Activated CD4-positive, alpha-beta T cell treated with anti-CD3 and anti-CD28 coated beads, Interleukin-2, amount 50 U/mL, for 48 hours (primary cell): ENCODE results near the gene GPSM1.

Source experiments
- DNase-seq, 2 experiments: peaks; one replicate each; pipeline ENCODE4 v3.0.0-alpha.2; 2020

GPSM1 gene

DNA sequence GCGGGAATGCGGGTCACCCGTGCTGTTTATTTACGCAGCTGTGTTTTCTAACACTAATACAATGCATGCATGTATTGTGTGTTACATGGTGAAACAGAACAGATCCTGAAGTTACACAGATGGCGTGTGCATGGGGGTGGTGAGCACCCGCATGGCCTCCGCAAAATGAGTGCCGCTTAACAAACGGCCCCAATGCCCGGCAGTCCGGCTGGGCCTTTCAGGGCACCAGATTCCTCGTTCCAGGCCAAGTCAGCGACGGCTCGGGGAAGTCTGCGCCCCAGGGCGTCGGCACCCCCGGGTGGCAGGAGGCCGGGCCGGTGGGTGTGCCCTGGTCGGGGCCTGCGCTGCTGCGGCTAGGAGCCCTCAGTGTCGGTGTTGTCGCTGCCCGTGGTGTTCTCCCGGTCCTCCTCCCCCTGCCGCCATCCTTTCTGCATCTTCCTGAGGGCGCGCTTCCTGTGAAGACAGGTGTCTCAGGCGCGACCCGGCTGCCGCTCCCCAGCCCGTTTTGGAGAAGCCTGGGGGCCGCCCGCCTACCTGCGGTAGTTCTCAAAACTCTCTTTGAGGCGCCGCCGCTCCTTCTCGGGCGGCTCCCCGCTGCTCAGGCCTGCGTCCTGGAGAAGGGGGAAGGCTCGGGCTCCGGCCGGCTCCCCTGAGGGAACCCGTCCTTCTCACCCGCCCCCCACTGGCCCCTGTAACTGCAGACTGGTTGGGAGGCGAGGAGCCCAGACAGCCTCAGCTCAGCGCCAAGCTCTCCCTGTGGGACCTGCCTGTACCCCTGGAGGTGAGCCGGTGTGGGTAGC is 36.8 kb downstream of the GPSM1 start:
- no peak for DNase-seq

DNA sequence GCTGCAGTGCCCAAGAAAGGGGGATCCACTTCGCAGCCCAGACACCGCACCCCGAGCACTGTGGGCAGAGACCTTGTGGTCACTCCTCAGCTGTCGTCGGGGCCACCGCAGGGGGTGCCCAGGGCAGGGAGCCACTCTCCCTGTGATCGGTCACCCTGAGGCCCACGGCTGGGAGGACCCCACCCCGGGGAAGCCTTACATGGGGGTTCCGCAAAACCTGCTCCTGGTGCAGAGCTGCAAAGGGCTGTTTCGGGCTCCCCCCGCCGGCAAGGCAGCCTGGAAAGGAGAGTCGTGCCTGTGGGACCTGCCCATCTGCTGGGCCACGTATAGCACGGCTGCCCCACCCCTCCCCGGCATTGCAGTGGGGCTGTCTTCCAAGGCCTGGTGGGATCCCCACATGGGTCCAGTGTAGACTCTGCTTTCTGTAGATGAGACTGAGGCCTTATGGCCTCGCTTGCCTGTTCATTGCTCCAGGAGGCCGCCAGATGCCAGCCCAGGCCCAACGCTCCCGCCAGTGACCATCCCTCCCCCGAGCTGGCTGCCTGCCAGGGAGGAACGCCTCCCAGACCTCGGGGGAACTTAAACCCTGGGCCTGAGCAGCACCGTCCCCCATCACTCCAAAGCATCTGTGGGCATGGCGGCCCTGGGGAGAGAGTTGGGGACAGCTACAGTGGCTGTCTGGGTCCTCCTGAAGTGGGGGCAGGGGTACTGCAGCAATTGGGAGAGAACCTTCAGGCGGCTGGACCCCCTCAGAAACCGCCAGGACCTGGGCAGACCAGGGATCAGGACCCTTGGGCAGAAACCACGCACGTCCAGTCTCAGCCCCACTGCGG is 37.8 kb downstream of the GPSM1 start:
- DNase-seq, result no peak

DNA sequence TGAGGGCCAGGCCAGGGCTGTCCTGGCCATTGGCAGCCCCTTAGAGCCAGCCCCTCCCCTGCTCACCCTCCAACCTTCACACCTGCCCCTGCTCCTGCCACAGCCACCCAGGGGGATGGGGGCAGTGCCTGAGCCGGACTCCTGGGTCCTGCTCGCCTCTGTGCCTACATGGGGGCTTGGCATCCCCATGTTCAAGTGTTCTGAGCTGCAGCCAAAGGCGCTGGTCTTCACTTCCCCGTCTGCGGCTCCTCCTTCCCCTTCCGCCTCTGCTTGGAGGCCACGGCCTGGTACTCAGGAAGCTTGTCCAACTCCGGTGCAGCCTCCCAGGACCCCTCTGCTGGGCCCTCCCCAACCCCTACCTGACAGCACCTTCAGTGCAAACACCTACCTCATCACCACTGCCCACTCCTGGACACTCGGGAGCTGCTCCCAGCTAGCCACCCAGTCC is 38.5 kb downstream of the GPSM1 start:
- DNase-seq, result no peak

DNA sequence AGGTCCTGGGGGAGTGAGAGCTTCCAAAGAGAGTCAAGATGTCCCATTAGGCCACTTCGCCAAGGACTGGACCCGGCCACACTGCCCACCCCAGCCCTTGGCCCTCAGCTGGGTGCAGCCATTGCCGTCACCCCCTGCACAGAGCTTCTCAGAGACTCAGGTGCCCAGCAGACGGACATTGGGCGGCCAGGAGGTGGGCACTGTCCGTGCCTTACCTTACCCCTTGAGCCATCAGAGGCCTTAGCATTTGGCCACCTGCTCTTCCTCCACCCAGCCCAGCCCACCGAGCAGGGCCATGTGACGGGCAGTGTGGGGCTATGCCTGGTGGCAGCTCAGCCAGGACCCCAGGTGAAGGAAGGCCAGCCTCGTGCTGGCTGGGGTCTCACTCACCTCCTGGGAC is 39.5 kb downstream of the GPSM1 start:
- no peak for DNase-seq

DNA sequence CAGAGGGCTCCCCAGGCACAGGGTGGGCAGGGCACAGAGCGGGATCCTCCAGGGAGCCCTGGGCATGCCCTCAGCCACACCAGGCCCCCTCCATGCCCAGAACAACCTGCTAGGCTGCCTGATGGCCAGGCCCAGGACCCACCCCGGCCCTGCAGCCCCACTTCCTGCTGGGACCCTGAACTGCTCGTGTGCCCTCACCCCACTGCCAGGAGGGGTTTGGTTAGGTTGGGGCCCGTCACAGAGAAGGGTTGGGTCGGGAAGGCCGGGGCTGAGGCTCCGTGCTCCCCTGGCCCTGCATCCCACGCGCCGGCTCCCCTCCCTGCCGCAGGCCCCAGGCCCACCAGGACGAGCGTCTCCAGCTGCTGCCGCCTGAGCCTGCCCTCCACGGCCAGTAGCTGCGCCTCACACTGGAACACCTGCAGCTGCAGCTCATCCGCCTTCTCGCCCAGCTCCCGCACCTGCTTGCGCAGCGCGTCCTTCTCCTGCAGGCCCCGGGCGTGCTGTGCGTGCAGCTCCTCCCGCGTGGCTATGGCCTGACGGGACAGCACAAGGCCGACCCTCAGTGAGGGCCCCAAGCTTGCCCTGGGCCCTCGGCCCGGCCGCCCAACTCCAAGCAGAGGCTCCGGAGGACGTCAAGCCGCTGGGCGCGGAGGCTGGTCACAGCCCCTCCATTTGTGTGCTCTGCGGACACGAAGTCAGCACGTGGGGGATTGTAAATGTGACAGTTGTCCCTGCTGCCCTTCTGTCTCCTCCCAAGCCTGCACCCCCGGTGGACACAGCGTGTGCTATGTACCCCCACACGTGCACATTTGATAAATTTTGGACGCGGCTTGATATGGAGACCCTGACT is 40.2 kb downstream of the GPSM1 start:
- DNase-seq, result no peak

DNA sequence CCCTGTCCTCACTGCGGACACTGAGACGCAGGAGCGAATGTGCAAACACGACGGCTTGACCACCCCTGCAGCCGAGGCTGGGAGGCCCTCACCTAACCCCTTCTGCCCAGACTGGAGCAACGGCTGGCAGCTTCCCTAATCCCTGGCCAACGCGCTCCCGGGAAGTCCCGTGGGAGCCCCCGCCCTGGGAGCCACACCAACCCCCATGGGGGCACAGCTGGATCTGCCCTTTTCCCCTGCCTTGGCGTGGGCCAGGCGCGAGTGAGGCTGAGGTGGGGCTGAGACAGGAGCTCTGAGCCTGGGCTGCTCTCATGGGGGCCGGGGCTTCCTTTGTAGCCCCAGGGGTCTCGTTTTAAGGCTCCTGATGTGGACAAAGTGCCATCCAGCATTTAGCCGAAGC is 40.9 kb downstream of the GPSM1 start:
- DNase-seq, result no peak

DNA sequence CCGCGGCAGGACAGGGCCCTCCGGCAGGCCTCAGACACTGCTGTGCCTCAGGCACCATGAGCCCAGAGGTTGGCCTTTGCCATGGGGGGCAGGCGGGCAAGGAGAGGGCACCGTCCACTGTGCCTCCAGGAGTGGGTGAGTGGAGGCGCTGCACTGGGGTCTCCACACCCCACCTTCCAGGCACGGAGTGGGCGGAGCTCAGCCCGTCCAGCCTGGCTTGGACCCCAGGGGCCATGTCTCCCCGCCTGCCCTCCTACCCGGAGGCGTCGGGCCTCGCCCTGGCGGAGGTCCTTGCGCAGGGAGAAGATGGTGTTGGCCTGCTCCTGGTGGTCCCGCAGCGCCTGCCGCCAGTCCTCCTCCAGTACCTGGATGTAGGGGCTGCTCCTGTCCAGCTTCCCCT is 42.7 kb downstream of the GPSM1 start:
- no peak for DNase-seq

DNA sequence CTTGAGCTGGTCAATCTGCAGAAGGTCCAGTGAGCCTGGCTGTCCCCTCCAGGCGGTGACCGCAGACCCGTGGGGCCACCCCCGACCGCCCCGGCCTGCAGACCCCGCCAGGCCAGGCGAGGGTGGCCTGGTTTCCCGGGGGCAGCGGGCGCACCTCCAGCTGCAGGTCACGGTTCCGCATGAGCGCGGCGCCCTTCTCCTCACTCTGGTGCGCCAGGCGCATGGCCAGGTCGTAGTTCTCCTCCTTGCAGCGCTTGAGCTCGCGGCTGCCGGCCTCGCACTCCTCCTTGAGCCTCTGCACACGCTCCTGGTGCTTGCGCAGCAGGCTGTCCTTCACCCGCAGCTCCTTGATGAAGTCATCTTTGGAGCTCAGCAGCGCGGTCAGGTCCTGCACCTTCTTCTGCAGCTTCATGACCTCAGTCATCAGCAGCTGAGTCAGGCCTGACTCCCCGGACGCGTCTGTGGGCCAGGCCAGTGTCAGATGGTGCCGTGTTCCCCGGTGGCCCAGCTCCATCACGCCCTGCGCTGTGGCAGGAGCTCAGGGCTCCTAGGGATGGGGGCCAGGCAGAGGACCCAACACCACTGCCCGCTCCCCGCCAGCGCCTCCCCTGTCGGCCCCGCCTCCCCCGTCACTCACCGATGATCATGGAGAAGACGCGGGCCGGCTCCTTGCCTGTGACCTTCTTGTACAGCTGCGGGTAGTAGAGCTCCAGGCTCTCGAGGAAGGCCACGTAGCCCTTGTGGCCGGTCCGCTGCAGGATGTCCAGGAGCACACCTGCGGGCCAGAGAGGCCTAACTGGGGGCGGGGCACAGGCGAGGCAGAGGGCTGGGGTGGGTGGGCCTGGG is 43.6 kb downstream of the GPSM1 start:
- no peak for DNase-seq

DNA sequence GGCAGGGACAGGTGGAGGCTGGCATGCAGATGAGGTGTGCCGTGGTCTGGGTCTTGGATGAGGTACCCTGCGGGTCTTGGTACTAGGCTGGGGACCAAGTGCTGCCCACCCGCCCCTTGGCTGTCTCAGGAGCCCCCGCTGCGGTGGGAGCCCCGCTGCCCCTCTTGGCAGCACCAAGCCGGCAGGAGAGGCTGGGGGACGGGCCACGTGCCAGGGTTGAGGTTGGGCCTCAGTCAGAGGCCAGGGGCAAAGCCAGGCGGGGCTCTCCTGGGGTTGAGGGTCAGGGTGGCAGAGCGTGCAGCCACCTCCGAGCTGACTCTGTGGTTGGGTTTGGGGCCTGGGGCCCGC is 44.2 kb downstream of the GPSM1 start:
- no peak for DNase-seq

DNA sequence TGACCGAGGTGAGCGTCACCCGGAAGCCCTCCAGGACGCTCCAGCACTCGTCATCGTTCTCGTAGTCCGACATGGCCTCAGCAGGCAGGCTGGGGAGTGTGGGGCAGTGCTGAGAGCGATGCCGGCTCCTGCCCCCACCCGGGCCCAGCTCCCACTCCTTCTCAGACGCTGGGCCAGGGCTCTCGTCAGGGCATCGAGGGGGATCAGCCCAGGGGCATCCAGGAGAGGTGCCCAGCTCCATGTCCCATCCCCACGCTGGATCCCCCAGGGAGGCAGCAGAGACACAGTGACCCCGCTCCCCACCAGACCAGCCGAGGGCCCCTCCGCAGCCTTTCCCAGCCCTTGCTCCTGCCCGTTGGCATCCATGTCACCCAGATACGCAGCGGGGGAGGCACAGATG is 44.7 kb downstream of the GPSM1 start:
- DNase-seq, result no peak

DNA sequence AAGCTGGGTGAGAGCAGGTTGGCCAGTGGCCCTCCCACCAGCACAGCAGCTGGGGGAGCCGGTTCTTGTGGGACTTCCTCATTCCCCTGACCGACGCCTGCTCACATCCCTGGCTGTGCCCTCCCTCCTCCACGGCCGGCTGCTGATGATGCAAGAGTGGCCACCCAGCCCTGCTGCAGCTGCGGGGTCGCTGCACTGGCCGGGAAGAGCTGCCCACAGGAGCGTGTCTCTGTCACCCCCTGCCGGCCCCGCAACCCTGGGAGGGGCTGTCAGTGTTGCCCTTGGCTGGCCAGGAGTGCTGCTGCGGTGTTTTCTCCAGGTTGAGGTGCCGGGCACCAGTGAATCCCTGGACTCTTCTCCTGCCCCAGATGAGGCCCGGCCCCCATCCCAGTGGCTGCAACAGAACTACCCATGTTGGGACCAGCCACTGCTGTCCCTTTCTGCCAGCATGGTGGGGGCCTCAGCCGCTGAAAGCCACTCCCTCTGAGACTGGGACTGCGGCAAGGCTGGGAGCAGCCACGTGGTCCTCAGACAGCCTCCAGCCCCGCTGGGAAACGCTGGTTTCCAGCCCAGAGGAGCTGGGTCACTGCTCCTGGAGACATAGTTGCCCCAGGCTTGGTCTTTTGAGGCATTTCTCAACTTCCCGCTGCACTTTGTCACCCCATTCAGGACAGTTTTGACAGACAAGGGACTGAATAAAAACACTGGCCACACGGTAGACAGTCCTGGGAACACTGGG is 45.4 kb downstream of the GPSM1 start:
- no peak for DNase-seq

DNA sequence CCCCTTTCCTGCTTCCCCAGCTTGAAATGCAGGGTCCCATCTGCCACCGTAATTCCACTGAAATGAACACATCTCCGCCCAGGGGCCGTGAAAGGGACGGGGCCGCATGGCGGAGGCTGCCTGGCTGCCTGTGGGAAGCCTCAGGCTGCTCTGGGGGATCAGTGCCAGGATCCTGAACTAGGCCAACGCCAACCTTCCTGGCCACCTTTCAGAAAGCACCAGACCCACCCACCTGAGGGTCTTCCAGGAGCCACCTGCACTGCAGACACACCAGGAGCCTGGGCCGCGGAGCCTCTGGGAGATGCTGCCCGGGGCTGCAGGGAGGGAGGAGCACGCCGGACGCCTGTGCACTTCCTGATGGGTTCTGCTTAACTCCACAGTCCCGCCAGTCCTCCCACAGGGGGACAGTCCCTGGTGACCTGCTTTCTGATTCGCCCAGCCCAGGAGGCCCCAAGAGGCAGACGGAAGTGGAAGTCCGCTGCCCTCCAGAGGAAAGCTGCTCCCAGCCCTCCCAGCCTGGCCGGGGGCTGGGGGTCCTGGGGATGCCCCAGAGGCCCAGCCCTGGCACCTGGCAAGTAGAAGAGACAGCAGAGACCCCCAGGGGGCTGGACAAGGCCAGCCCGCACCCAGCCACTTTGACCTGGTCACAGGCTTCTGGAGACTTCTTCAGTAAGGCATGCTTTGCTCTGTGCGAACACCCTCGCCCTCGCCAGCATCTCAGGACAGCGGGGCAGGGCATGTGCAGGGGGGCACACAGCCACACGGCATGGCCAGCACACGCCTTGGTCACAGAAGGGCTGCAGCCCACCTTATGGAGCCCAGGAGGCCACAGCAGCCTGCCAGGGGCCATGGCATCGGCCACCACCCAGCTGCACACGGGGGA is 46.2 kb downstream of the GPSM1 start, which contains the start of gene CARD9:
TSS of gene CARD9 (minus strand) at position 370 of the 883 bp plus-strand sequence. CDS start 1,591 bp downstream, outside the sequence.
- peak in 1 of 2 experiments; percentile 14 for DNase-seq

DNA sequence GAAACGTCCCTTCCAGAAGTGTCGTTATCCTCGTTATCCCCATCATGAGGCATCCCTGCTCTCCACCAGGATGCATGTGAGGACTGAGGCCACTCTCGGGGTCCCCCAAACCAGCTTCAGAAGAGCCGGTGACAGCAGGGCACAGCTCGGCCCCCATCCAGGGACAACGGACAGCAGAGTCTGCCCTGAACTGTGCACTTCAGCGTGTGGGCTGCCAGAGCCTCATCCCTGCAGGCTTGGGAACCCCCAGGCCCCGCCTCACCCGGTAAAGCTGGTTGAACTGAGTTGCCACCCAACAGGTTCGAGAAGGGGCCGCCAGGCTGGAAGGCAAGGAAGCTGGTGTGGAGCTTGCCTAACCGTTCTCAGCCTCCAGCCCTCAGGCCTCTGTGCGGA is 46.8 kb downstream of the GPSM1 start:
- no peak for DNase-seq

DNA sequence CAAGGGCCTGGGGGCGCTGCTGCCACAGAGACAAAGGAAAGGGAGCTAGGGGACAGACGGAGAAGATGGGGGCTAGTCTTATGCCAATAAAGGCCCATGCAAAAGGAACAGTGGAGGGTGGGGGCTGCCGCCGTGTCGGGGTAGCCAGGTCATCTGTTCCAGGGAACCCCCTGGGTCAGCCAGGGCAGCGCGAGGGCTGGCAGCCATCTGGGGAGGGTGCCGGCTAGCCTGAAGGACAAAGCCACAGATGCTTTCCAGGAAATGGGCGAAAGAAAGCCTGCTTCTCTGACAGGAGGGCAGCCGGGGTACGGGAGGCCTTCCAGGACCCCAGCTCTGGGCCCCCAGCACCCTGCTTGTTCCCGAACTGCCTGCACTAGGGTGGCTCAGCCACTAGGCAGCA is 47.8 kb downstream of the GPSM1 start:
- no peak for DNase-seq

DNA sequence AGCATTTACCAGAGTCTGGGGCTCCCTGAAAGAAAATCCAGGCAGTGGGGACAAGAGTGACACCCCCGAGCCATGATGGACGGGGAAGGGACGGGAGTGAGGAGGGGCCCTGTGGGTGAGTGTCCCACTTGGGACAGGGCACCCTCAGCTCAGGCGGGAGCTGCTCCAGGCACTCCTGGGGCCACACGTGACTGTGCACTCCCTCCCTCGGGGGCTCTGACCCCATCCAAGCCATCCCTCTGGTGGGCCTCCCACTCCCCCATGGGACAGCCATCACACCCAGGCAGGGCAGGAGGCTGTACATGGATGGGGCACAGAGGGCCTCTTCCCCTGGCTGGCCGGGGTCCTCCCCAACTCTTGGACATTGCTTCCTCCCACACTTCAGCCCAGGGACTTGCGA is 49.1 kb downstream of the GPSM1 start:
- DNase-seq, result no peak

DNA sequence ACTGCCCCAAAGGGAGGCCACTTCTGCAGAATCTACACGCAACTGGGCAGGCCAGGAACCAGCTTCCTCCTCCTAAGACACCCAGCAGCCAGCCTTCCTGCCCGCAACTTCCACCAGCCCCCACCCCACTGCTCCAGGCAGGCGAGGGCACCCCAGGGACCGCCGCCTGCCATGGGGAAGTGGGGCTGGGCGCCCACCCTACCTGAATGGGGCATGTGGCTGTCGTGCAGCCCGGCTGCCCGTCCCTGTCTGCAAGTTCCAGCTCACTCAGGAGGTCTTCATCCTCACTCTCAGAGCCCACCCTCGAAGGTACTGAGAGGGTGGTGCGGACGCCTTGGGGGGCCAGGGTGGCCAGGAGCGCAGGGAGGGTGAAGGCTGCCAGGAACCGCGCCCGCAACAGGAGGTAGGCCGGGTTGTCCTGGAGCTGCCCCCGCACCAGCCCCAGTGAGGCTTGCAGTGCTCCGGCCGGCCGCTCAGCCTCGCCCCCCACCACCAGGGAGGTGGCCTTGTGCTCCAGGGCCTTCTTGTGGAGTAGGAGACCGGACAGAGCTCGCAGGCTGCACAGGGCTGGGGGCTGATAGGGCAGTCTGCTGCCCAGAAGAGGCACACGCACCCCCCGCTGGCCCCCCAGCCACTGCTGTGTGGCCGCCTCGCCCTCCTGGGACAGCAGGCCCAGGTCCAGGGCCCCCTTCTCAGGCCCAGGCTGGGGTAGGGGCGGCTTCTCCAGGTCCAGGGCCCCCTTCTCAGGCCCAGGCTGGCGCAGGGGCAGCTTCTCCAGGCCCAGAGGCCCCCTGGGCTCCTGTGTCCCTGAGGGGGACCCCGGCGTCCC is 50.2 kb downstream of the GPSM1 start:
- no peak for DNase-seq

DNA sequence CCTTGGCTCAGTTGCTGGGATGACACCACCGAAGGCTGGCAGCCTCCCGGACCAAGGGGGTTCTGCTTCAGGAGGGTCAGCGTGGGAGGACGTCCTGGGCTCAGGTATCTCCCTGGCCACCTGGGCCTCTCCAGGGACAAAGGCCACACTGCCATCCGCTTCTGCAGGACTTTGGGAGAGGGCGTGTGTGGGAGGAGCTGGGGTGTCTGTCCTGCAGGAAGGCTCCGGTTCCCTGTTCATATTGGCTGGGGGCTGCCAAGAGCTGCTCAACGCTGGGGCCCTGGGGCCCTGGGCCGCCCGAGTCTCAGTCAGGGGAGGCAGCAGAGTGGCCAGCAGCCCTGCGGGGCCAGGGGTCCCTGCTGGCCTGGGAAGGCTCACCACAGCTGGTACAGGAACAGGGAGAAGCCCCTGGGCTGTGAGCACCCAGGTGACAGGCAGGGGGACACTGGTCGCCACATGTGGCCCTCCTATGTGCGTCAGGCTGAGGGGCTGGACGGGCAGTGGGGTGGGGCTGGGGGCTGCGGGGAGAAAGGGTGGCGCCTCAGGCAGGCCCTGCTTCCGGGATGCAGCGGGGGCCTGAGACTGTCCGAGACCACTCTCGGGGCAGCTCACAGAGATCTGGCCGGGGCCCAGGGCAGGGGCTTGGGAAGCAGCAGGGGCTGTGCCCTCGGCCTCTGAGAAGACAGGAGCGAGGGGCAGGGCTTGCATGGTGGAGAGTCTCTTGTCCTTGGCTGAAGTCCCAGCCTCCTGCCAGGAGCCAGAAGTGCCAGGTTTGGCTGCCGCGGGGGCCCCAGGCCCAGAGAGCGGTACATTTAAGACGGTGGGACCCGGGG is 51.0 kb downstream of the GPSM1 start:
- no peak for DNase-seq

DNA sequence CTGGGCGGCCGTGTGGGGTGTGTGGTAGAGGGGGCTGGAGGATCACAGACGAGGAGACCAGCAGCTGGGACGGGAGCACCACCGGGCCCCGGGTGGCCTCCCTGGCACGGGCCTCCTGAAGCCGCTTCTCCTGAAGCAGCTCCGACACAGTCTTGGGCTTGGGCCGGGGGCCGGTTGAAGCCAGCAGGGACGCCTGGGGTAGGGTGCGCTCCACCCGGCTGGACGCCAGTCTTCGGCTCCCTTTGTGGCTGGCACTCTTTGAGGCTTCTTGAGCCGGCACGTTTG is 51.6 kb downstream of the GPSM1 start:
- no peak for DNase-seq

DNA sequence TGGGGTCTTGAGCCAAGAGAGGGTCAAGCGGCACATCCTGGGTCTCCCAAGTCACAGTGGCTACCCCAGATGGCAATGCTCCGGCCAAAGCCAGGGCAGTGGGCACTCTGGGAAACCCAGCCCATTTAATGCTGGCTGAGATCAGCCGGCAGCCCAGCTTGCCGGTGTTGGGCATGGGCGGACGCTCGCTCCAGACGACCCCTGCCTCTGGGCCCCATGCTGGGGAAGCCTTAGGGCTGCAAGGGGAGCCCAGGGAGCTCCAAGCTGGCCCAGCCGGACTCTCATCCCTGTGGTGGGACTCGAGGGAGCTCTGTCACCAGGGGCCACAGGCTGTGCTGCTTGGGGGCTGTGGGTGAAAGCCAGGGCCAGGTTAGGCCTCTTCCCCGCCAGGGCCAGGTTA is 52.1 kb downstream of the GPSM1 start:
- DNase-seq, result no peak
